GM18499 (cell line): Measurements from ENCODE around the gene CALHM2.

Experiments used
- ATAC-seq: cut with Tn5 transposase; IDR thresholded peaks from one replicate; pipeline ENCODE4 v1.9.1; 2021; ENCODE audit warnings: moderate number of reproducible peaks; ENCODE audit not compliant: insufficient read depth, unreplicated experiment

Gene CALHM2

DNA sequence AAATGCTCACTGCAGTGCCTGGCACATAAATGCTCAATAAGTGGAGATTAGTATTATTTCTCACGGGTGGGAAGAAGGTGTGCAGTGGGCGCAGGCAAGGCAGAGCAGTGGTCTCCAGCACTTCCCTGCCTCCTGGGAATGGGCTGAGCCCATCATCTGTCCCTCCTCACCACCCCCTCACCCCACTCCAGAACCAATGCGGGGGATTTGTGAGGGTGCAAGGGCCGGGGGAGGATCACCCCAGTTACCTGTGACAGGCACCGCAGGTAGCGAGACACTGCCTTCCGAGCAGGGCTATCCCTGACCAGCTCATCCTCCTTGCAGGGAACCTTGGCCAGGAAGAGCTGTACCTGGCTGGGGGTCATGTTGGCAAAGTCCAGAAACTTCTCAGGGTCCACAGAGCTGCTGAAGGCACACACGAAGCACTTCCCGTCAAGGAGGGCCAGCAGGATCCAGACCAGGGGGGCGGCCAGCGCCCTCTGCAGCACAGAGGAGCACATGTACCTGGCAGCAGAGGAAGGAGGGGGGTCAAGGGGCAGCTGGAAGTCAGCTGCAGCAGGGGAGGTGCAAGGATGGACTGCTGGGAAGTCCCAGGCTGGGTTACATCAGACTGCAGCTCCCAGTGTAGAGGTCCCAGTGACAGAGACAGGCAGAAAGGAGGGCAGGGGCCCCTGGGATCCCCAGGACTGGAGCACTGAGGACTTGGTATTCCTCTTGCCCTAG, 24.0 kb upstream of the CALHM2 start:
- no peak for ATAC-seq

DNA sequence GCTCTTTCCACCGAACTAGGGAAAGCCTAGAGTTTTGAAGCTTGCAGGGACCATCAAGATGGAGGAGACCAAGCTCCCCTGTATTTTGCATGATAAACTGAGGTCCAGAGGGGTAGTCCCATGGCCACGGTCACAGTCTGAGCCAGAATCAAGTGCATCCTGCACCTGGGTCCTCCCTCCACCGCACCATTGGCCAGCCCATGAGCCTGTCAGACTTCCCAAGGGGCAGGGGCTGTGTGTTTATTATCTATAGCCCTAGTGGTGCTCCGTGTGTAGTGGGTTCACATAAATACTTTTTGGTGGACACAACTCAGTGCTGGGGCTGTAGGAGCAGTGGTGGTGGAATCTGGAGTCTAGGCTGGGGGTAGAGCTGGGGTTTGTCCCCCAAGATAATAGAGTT, 23.3 kb upstream of the CALHM2 start:
- ATAC-seq = no peak

- ATAC-seq = no peak
Measured at GRCh38 chr10:103474077-103474476, 21.9 kb upstream of the CALHM2 start.

- ATAC-seq = no peak
Measured at GRCh38 chr10:103473261-103473671, 21.1 kb upstream of the CALHM2 start.

DNA sequence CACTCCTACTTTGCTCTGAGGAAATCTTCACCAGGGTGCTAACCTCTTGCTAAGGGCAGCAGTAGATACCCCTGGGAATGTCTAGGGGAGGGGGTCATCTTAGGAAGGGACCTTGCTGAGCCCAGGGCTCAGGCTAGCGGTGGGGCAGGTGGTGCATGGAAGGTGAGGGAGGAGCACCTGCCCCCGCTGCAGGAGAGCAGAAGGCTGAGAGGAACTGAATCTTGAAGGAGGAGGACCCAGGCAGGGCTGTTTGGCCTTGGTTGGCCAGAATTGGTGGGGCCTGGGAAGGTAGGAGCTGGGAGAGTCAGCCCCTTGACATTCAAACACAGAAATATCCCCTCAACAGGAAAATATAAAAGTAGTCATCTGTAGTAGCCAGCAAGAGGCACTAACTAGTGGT, 19.8 kb upstream of the CALHM2 start:
- ATAC-seq = no peak

DNA sequence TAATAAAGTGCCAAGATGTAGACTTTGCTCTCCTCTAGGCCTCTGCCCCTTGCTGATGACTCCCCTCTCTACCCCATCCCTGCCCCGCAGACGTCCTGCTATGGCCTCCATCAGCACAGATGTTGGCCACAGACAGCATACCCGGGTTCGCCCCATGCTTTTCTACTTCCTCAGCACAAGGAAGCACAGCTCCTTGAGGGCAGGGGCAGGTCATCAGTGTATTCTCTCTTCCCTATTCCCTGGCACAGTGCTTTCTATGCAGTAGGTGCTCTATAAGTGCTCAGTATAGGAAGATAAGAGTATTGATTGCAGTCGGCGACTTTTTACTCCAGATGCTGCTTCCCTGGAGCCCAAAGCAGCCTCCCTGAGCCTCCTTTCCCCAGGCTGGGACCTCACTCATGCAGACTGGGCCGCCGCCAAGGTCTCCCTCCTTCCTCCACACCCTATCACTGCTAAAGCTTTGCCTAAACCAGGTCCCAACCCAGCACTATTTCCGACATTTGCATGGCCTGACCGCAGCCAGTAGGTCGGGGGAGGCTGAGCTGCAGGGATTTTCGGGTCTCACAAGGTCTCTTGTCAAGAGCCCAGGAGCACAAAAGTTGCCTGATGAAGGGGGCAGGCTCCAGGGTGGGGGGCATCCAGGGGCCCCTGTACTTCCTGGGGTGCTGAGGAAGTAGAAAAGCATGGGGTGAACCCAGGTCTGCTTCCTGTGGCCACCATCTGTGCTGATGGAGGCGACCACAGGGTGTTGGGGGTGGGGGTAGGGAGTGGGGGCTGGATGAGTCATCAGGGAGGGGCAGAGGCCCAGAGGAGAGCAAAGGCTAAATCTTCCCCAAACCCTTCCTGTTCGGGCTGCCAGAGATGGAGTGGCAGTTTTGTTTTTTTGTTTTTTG, 18.8 kb upstream of the CALHM2 start:
- peak; percentile 60 for ATAC-seq

DNA sequence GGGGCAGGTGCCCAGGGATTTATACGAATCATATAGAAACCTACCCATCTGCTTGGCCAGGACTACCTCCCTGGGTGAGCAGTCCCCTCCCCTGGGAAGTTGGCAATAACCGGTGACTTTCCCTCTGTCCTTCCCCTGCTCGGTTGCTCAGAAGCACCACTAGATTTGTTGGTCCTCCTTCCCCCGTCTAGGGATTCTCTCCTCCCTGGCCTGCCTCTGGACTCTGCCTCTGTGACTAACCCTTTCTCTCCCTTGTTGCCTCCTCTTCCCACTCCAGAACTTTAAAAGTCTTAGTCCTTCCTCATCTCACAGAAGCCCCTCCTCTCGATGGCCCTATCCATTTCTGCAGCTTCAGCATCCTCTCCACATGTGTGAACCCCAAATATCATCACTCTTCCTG, 17.0 kb upstream of the CALHM2 start:
- ATAC-seq = no peak

GRCh38 chr10:103467406-103467805, 15.2 kb upstream of the CALHM2 start:
- ATAC-seq = peak; percentile 26

DNA sequence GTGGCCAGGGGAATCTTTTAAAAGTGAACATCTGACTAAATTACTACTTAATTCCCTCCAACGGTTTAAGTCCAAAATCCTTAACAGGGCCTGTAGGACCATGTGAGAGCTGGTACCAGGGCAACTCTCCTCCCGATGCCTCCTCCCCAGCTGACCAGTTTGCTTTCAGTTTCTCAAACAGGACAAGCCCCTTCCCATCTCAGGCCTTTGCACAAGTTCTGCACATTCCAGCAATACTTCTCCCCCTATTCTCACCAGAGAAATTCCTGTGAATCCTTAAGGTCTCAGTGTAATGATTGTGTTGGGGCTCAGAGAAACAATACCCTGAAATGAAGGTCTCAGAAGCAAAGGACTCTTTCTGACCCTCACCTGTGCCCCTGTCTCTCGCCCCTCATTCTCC, 14.6 kb upstream of the CALHM2 start:
- no peak for ATAC-seq

GRCh38 chr10:103465411-103466179, 13.4 kb upstream of the CALHM2 start:
- ATAC-seq = no peak

- no peak for ATAC-seq
Measured at GRCh38 chr10:103463499-103463898, 11.3 kb upstream of the CALHM2 start.

DNA sequence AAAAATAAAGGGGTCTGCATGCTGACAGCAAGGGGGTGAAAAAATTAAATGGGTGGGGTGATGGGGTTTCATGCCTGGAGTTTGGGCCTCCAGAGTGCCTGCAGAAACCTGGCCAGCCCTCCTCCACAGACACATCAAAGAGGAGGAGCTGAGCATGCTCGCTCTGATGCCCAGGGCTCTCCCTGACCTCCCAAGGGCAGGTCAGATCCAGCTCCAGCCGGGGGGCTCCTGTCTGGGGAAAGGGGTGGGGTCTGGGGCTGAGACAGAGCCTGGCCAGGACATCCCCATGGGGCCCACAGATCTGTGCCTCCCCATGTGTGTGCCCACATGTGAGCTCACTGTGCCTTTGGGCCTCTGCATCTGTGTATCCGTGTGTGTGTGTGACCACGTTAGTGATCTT, 7.4 kb upstream of the CALHM2 start:
- ATAC-seq = no peak

- ATAC-seq = no peak
Measured at GRCh38 chr10:103458720-103459119, 6.5 kb upstream of the CALHM2 start, which contains the start of gene CALHM1. Gene CALHM1 (minus strand): TSS chr10:103458900. CDS start chr10:103458751, 149 bp downstream.

- no peak for ATAC-seq
Measured at GRCh38 chr10:103457896-103458583, 5.9 kb upstream of the CALHM2 start.

- ATAC-seq = no peak
Measured at GRCh38 chr10:103457176-103457712, 5.1 kb upstream of the CALHM2 start.

- ATAC-seq = no peak
Measured at GRCh38 chr10:103456074-103456660, 4.0 kb upstream of the CALHM2 start.

- ATAC-seq = no peak
Measured at GRCh38 chr10:103455235-103455634, 3.1 kb upstream of the CALHM2 start.

DNA sequence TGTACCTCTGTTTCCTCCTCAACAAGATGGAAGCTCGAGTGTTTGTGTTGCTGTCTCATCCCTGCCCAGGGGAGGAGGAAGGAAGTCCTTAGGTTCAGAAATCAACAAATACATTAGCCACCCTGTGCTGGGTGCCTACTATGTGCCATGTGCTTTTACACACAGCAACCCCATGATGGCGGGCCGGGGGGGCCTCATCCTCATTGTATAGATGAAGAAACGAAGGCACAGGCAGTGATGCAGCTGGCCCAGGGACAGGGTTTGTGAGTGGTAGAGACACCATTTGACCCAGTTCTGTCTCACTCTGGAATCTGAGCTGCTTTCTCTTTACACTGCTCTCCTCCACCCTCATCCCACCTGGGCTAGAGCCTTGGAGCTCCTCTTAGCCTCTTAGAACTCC, 1.9 kb upstream of the CALHM2 start:
- ATAC-seq = no peak

DNA sequence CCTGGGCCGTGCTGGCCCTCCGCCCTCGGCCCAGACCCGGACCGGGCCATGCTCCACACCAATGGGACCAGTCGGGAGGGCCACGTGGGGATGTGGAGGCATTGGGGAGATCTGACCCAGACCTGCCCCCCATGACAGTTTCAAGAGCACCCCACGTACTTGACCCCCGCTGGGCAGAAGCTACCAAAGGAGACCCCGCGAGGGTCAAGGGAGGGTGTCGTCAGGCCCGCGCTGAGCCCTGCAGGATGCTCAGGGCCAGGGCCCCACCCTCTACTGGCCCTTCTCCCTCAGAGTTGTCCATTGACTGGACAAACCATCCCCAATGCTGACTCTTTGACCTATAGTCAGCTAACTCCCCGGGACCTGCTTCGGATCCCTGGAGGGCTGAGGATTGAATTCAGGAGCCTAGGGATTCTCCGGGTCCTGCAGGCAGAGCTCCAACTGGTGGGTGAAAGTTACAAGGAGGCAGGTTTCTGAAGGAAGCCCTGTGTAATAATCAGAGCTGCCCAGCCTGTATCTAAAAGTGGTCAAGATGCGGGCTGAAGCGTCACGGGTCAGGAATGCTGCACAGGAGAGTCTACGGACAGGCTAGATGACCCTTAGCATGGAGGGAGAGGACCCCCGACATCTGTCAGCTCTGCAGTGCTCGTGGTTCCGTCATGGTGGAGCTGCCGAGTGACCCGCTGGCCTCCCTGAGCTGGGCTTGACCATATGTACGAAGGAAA, 498 bp upstream of the CALHM2 start:
- ATAC-seq = no peak
